HepG2 (cell line): ENCODE data around the gene CENPP. TPM values are rescaled to one million over a fixed set of nuclear protein-coding genes. Genes with fewer than 3 reads are reported as not detected.

Experiments used
- ATAC-seq: fragments of 200-7000 bp; cut with Tn5 transposase; 3 replicates; pipeline ENCODE4 v1.9.1; 2020; ENCODE audit warnings: mild to moderate bottlenecking, moderate library complexity
- BruUV-seq: library from RNA; stranded (reverse); fragments of 400-500 nt; replicated peaks from 2 replicates; lab custom pipeline; 2021; lab: Mats Ljungman, UMichigan
- CTCF ChIA-PET: fragments of 300-600 bp; formaldehyde crosslinking; extraction: SDS; loops from one replicate; lab custom pipeline; 2021; ENCODE audit warnings: low total read pairs, inconsistent platforms, low intra/inter-chr PET ratio; lab: Yijun Ruan, JAX
- POLR2A ChIA-PET: fragments of 350-600 bp; sonication (Branson Sonifier 250); formaldehyde crosslinking; loops from one replicate; lab custom pipeline; 2020; ENCODE audit warnings: antibody characterized with exemption, inconsistent platforms; lab: Yijun Ruan, JAX
- DNase-seq: peaks from one replicate; pipeline ENCODE4 v3.0.0-alpha.2; 2015; ENCODE audit warnings: low spot score
- FAIRE-seq: peaks from 3 replicates; lab custom pipeline; 2011; peaks lifted over from hg19 to GRCh38; lab: Jason Lieb, UNC
- H2AFZ ChIP-seq: one replicate; pipeline ENCODE4 v1.6.1; 2011; ENCODE audit warnings: low read length, inconsistent platforms
- H3K27ac ChIP-seq: fragments of 300-600 bp; 3 replicates; pipeline ENCODE4 v1.8.0; 2011; ENCODE audit warnings: mixed run types, mild to moderate bottlenecking, mixed read lengths, low read length, inconsistent platforms; ENCODE audit not compliant: insufficient read depth; ENCODE audit errors: extremely low read length
- H3K27me3 ChIP-seq, 2 experiments: fragments of 200-600 bp in 1 of 2; 2 replicates in 1 of 2; 3 replicates in 1 of 2; pipeline versions ENCODE4 v1.6.0 to v1.8.0; 2011; ENCODE audit warnings: low read length in 2 of 2, mild to moderate bottlenecking in 2 of 2, moderate library complexity in 2 of 2, inconsistent platforms in 1 of 2; ENCODE audit not compliant: insufficient read depth in 2 of 2, control insufficient read depth in 1 of 2
- H3K36me3 ChIP-seq, 2 experiments: fragments of 200-600 bp in 1 of 2; replicated peaks in 1 of 2; 2 replicates in 1 of 2; 3 replicates in 1 of 2; pipeline versions ENCODE4 v1.5.1 to v1.8.0; 2011; ENCODE audit warnings: low read length in 2 of 2, inconsistent platforms in 1 of 2; ENCODE audit not compliant: insufficient read depth in 2 of 2, control insufficient read depth in 1 of 2
- H3K4me1 ChIP-seq: 2 replicates; pipeline ENCODE4 v1.5.1; 2012; ENCODE audit warnings: low read length, inconsistent platforms; ENCODE audit not compliant: insufficient read depth
- H3K4me2 ChIP-seq: 2 replicates; pipeline ENCODE4 v1.6.0; 2011; ENCODE audit warnings: low read depth, low read length, inconsistent platforms
- H3K4me3 ChIP-seq, 3 experiments: fragments of 200-600 bp in 1 of 3; sonication (generic), shearing (Covaris generic) in 1 of 3; replicated peaks in 1 of 3; 2 replicates each; pipeline ENCODE4 v1.5.1; 2011 to 2016; ENCODE audit warnings: low read length in 3 of 3, inconsistent platforms in 2 of 3, low read depth in 2 of 3, mild to moderate bottlenecking in 2 of 3, control low read depth in 1 of 3, mixed read lengths in 1 of 3; ENCODE audit not compliant: insufficient read depth in 1 of 3
- H3K79me2 ChIP-seq: one replicate; pipeline ENCODE4 v1.6.1; 2011; ENCODE audit warnings: low read length, inconsistent platforms; ENCODE audit not compliant: insufficient read depth
- H3K9ac ChIP-seq: 2 replicates; pipeline ENCODE4 v1.6.0; 2011; ENCODE audit warnings: mild to moderate bottlenecking, low read depth, low read length, inconsistent platforms; ENCODE audit not compliant: insufficient read depth
- H3K9me3 ChIP-seq: 2 replicates; pipeline ENCODE4 v1.5.1; 2012; ENCODE audit warnings: mild to moderate bottlenecking, low read length
- H4K20me1 ChIP-seq: 2 replicates; pipeline ENCODE4 v1.6.0; 2011; ENCODE audit warnings: inconsistent platforms, mild to moderate bottlenecking, low read length, moderate library complexity; ENCODE audit not compliant: insufficient read depth
- CEBPB ChIP-seq: IDR thresholded peaks from 2 replicates; pipeline ENCODE4 v1.6.1; 2011; ENCODE audit warnings: low read depth, low read length, improper control_type of control experiment, borderline replicate concordance
- CHD2 ChIP-seq: IDR thresholded peaks from 2 replicates; pipeline ENCODE4 v1.6.1; 2011; ENCODE audit warnings: low read depth, low read length, improper control_type of control experiment
- FOSL1 ChIP-seq: sonication (generic); formaldehyde crosslinking; IDR thresholded peaks from 2 replicates; pipeline ENCODE4 v1.9.0; 2021; ENCODE audit warnings: missing genetic modification reagents, borderline replicate concordance
- GTF2F1 ChIP-seq: fragments of 150-350 bp; IDR thresholded peaks from 2 replicates; pipeline ENCODE4 v1.6.1; 2014; ENCODE audit warnings: low read length
- MIXL1 ChIP-seq: IDR thresholded peaks from 2 replicates; pipeline ENCODE4 v1.6.1; 2016
- RORA ChIP-seq: sonication (generic); formaldehyde crosslinking; IDR thresholded peaks from 2 replicates; pipeline ENCODE4 v1.5.0; 2020; ENCODE audit warnings: mild to moderate bottlenecking, missing genetic modification reagents, moderate library complexity
- TBX2 ChIP-seq: sonication (generic); formaldehyde crosslinking; IDR thresholded peaks from 2 replicates; pipeline ENCODE4 v1.5.0; 2020; ENCODE audit warnings: missing genetic modification reagents, mild to moderate bottlenecking, borderline replicate concordance
- TCF7L2 ChIP-seq: IDR thresholded peaks from 2 replicates; pipeline ENCODE4 v1.6.1; 2011; ENCODE audit warnings: mild to moderate bottlenecking, low read depth, low read length, moderate library complexity
- THAP9 ChIP-seq: sonication (generic); formaldehyde crosslinking; IDR thresholded peaks from 2 replicates; pipeline ENCODE4; 2020; ENCODE audit warnings: missing genetic modification reagents, mild to moderate bottlenecking, borderline replicate concordance
- ZBTB3 ChIP-seq: sonication (generic); formaldehyde crosslinking; IDR thresholded peaks from 2 replicates; pipeline ENCODE4 v1.4.0; 2020; ENCODE audit warnings: low read depth, mild to moderate bottlenecking, moderate library complexity, missing genetic modification reagents, borderline replicate concordance
- ZMYM2 ChIP-seq: sonication (generic); formaldehyde crosslinking; IDR thresholded peaks from 2 replicates; pipeline ENCODE4 v1.8.0; 2022; ENCODE audit warnings: mild to moderate bottlenecking, missing genetic modification reagents
- ZNF121 ChIP-seq: sonication (generic); formaldehyde crosslinking; IDR thresholded peaks from 2 replicates; pipeline ENCODE4 v1.5.0; 2020; ENCODE audit warnings: mild to moderate bottlenecking, missing genetic modification reagents
- ZNF235 ChIP-seq: sonication (generic); formaldehyde crosslinking; IDR thresholded peaks from 2 replicates; pipeline ENCODE4 v1.8.1; 2023; ENCODE audit warnings: mild to moderate bottlenecking, missing genetic modification reagents, borderline replicate concordance
- ZNF263 ChIP-seq: sonication (generic); formaldehyde crosslinking; IDR thresholded peaks from 2 replicates; pipeline ENCODE4 v1.4.0; 2020; ENCODE audit warnings: missing genetic modification reagents
- ZNF33A ChIP-seq: sonication (generic); formaldehyde crosslinking; IDR thresholded peaks from 2 replicates; pipeline ENCODE4 v1.5.1; 2020; ENCODE audit warnings: missing genetic modification reagents, mild to moderate bottlenecking, moderate library complexity, borderline replicate concordance
- ZNF747 ChIP-seq: sonication (generic); formaldehyde crosslinking; IDR thresholded peaks from 2 replicates; pipeline ENCODE4 v1.8.1; 2023; ENCODE audit warnings: missing genetic modification reagents, mild to moderate bottlenecking, borderline replicate concordance
- WGBS: methylation state at CpG from one replicate; pipeline ENCODE4 v1.1.6; 2017; ENCODE audit warnings: low lambda C conversion rate; 5-methylcytosine and 5-hydroxymethylcytosine counted together
- in situ Hi-C: cut with HindIII; loops from 2 replicates; pipeline ENCODE4 v1.10.0; 2017; ENCODE audit warnings: low pct_unique_long_range_greater_than_20kb; ENCODE audit not compliant: extremely low pct_ligation_motif_present
- intact Hi-C: fragments of 100-400 bp; cut with micrococcal nuclease; formaldehyde crosslinking; loops from one replicate; pipeline ENCODE4 v1.10.0; 2022; ENCODE audit not compliant: unreplicated experiment
- polyA plus RNA-seq, 8 experiments: library from polyadenylated mRNA; depleted of rRNA in 3 of 8; stranded (reverse) in 7 of 8; unstranded in 1 of 8; fragments of >200 nt; fragmentation: Illumina TruSeq in 4 of 8; extraction: Trizol in 4 of 8; gene quantifications; 2 replicates each; pipeline versions ENCODE4 v1.2.1 to v1.2.3, GENCODE V29; 2011 to 2016; ENCODE audit warnings: low read depth in 4 of 8, missing spikeins in 1 of 8, mixed read lengths in 1 of 8; ENCODE audit not compliant: insufficient read depth in 1 of 8
- total RNA-seq, 5 experiments: library from RNA; depleted of rRNA; stranded (reverse); fragments of >200 nt; fragmentation: Illumina TruSeq; extraction: Trizol; gene quantifications; 2 replicates each; pipeline ENCODE4 v1.2.3, GENCODE V29; 2016; ENCODE audit warnings: low read depth in 1 of 5

The CENPP gene
- total and polyA plus RNA-seq, 2 of the 13 experiments (the other 11 are each of a cell fraction or from before 2014, with no cell fraction given) = 2.0 to 11.4 TPM

- ChIA-PET POLR2A (no interaction called here), CTCF (no interaction called here)
- intact Hi-C loops = no loop called here
- ATAC-seq (no peak), DNase-seq (no peak)
- no peaks in the 10 kb centered on the region for H3K9me3 ChIP-seq
- H3K4me3 ChIP-seq = no peak overlapping the region
- no peak overlapping the region for H2AFZ ChIP-seq
- H3K4me2 ChIP-seq = no peak overlapping the region
- in situ Hi-C loops = no loop called here
- no peaks in the 10 kb centered on the region for H3K36me3 ChIP-seq
- no peaks in the 10 kb centered on the region for H3K27me3 ChIP-seq
- peaks cover 14% of the 10 kb centered on the region for H3K4me1 ChIP-seq
- no peaks in the 10 kb centered on the region for H3K79me2 ChIP-seq
- 88% methylated on average over 2 of the region's 2 CpGs for WGBS
- no peaks in the 10 kb centered on the region for H4K20me1 ChIP-seq
- no peak for TF ChIP-seq ZNF33A
- TF ChIP-seq CEBPB = peak; percentile 34; the same call in 1 of the 2 replicates
- TF ChIP-seq, all 625 proteins: peak for 1
- H3K9ac ChIP-seq = no peak overlapping the region
- FAIRE-seq = no peak
- BruUV-seq = no TSS peak
- no peak overlapping the region for H3K27ac ChIP-seq
These were observed 195.1 kb downstream of the CENPP start for GRCh38 chr9:92520837-92521236.

- Histone ChIP-seq H3K27ac (no peak overlapping the region), H3K36me3 (no peaks in the 10 kb centered on the region), H3K9ac (no peak overlapping the region), H4K20me1 (no peaks in the 10 kb centered on the region), H3K27me3 (no peaks in the 10 kb centered on the region), H3K79me2 (no peaks in the 10 kb centered on the region), H3K9me3 (no peaks in the 10 kb centered on the region), H3K4me1 (peaks cover 14% of the 10 kb centered on the region), H3K4me2 (no peak overlapping the region), H3K4me3 (no peak overlapping the region), H2AFZ (no peak overlapping the region)
- peak; percentile 20 for DNase-seq
- 91% methylated on average over 10 of the region's 10 CpGs for WGBS
- ATAC-seq = no peak; the same call in 2 of the 3 replicates
- no peak for FAIRE-seq
- intact Hi-C loops (no loop called here), in situ Hi-C loops (no loop called here)
- ChIA-PET POLR2A (no interaction called here), CTCF (no interaction called here)
- BruUV-seq = no TSS peak
- TF ChIP-seq MIXL1 (CRISPR knock-in tag) (no peak), ZNF263 (0 out of 2 replicates have a peak, but pooled peaks have one; percentile 15), RORA (CRISPR knock-in tag) (no peak), ZBTB3 (CRISPR knock-in tag) (no peak), FOSL1 (CRISPR knock-in tag) (peak; percentile 38; the same call in 1 of the 2 replicates), TBX2 (CRISPR knock-in tag) (no peak), ZMYM2 (CRISPR knock-in tag) (peak; percentile 55; the same call in 1 of the 2 replicates), ZNF747 (CRISPR knock-in tag) (no peak), TCF7L2 (no peak), GTF2F1 (no peak), THAP9 (CRISPR knock-in tag) (no peak), CHD2 (no peak), ZNF235 (CRISPR knock-in tag) (no peak), ZNF121 (CRISPR knock-in tag) (peak; percentile 83)
These were observed 197.5 kb downstream of the CENPP start for GRCh38 chr9:92522983-92523970.
